Activated CD4-positive, alpha-beta T cell treated with anti-CD3 and anti-CD28 coated beads for 24 hours (primary cell): ENCODE data around the gene FOXC2.

Experiments
- DNase-seq, 2 donors: peaks; one replicate each; pipeline ENCODE4 v3.0.0-alpha.2; 2020; ENCODE audit warnings: low read depth in 2 of 2

The FOXC2 gene

GRCh38 chr16:86590501-86591144 lies 24.0 kb downstream of the FOXC2 start:
- DNase-seq, result no peak

- DNase-seq, result no peak
These were observed 24.6 kb downstream of the FOXC2 start for GRCh38 chr16:86591270-86591669.

- no peak for DNase-seq
These were observed 27.4 kb downstream of the FOXC2 start for GRCh38 chr16:86593913-86594620.

- DNase-seq, result no peak
These were observed 28.1 kb downstream of the FOXC2 start for GRCh38 chr16:86594721-86595120.

- no peak for DNase-seq
These were observed 29.5 kb downstream of the FOXC2 start for GRCh38 chr16:86595983-86596605.

GRCh38 chr16:86597126-86597879 lies 30.7 kb downstream of the FOXC2 start:
- DNase-seq, result no peak

- no peak for DNase-seq
These were observed 31.4 kb downstream of the FOXC2 start for GRCh38 chr16:86597880-86598606.

- no peak for DNase-seq
These were observed 32.3 kb downstream of the FOXC2 start for GRCh38 chr16:86598607-86599565.

GRCh38 chr16:86601356-86601755 lies 34.7 kb downstream of the FOXC2 start:
- no peak for DNase-seq

GRCh38 chr16:86602521-86602920 lies 35.9 kb downstream of the FOXC2 start:
- DNase-seq, result no peak

- DNase-seq, result peak; percentile 3 to 4
These were observed 38.0 kb downstream of the FOXC2 start for GRCh38 chr16:86604436-86605193.

GRCh38 chr16:86605950-86606349 lies 39.3 kb downstream of the FOXC2 start:
- DNase-seq, result no peak

- DNase-seq, result no peak
These were observed 41.7 kb downstream of the FOXC2 start for GRCh38 chr16:86608301-86608747.

- DNase-seq, result no peak
These were observed 42.5 kb downstream of the FOXC2 start for GRCh38 chr16:86609115-86609514.

- DNase-seq, result no peak
These were observed 43.0 kb downstream of the FOXC2 start for GRCh38 chr16:86609661-86610060.

- no peak for DNase-seq
These were observed 44.3 kb downstream of the FOXC2 start for GRCh38 chr16:86610779-86611524.

GRCh38 chr16:86611525-86611855 lies 44.9 kb downstream of the FOXC2 start:
- DNase-seq, result no peak

GRCh38 chr16:86611941-86612340 lies 45.3 kb downstream of the FOXC2 start:
- DNase-seq, result no peak

GRCh38 chr16:86614699-86615098 lies 48.1 kb downstream of the FOXC2 start:
- no peak for DNase-seq
